BLaER1 (cell line): ENCODE results near the gene CARHSP1.
"Not testable (repeated sequence)": the region's sequence is repeated elsewhere in the genome, so short reads cannot be mapped to it uniquely, and the experiment has no call there.

ENCODE experiments used
- H3K27ac ChIP-seq: shearing (Covaris generic); formaldehyde crosslinking; 2 replicates; pipeline ENCODE4 v1.8.1; 2022
- H3K27me3 ChIP-seq: shearing (Covaris generic); formaldehyde crosslinking; 2 replicates; pipeline ENCODE4 v1.8.1; 2022
- H3K36me3 ChIP-seq: shearing (Covaris generic); formaldehyde crosslinking; 2 replicates; pipeline ENCODE4 v1.8.1; 2022
- H3K4me1 ChIP-seq: shearing (Covaris generic); formaldehyde crosslinking; 2 replicates; pipeline ENCODE4 v1.8.1; 2022
- H3K4me2 ChIP-seq: shearing (Covaris generic); formaldehyde crosslinking; 2 replicates; pipeline ENCODE4 v1.8.1; 2022
- H3K4me3 ChIP-seq: shearing (Covaris generic); formaldehyde crosslinking; 2 replicates; pipeline ENCODE4 v1.8.1; 2022
- H3K9ac ChIP-seq: shearing (Covaris generic); formaldehyde crosslinking; 2 replicates; pipeline ENCODE4 v1.8.1; 2022
- H3K9me3 ChIP-seq: shearing (Covaris generic); formaldehyde crosslinking; 2 replicates; pipeline ENCODE4 v1.8.1; 2022
- H4K20me1 ChIP-seq: shearing (Covaris generic); formaldehyde crosslinking; 2 replicates; pipeline ENCODE4 v1.8.1; 2022
- Cebpa-rat ChIP-seq: shearing (Covaris generic); IDR thresholded peaks from 2 replicates; pipeline ENCODE4 v1.8.1; 2022

CARHSP1 gene

GRCh38 chr16:8849411-8850011 is 19.3 kb downstream of the CARHSP1 start:
- Histone ChIP-seq H3K4me2 (peak overlapping the region; percentile 96), H3K27ac (peak overlapping the region; percentile 84), H3K36me3 (peaks cover 80% of the 10 kb centered on the region), H3K27me3 (no peaks in the 10 kb centered on the region), H3K4me3 (peak overlapping the region; percentile 31), H3K9ac (peak overlapping the region; percentile 71), H3K9me3 (no peaks in the 10 kb centered on the region), H3K4me1 (peaks cover 99% of the 10 kb centered on the region), H4K20me1 (peaks cover 34% of the 10 kb centered on the region)
- no peak for TF ChIP-seq Cebpa-rat

- peaks cover 97% of the 10 kb centered on the region for H3K4me1 ChIP-seq
- H3K27ac ChIP-seq = peak overlapping the region; percentile 84
- H3K4me2 ChIP-seq = peak overlapping the region; percentile 96
- peak overlapping the region; percentile 71 for H3K9ac ChIP-seq
- no peaks in the 10 kb centered on the region for H3K27me3 ChIP-seq
- H3K36me3 ChIP-seq = peaks cover 76% of the 10 kb centered on the region
- no peaks in the 10 kb centered on the region for H3K9me3 ChIP-seq
- H4K20me1 ChIP-seq = peaks cover 34% of the 10 kb centered on the region
- peak overlapping the region; percentile 36; the same call in 1 of the 2 replicates for H3K4me3 ChIP-seq
- no peak for TF ChIP-seq Cebpa-rat
These were observed 19.8 kb downstream of the CARHSP1 start for GRCh38 chr16:8848939-8849391.

- peaks cover 91% of the 10 kb centered on the region for H3K4me1 ChIP-seq
- no peak for TF ChIP-seq Cebpa-rat
- H3K9me3 ChIP-seq = no peaks in the 10 kb centered on the region
- H3K27me3 ChIP-seq = no peaks in the 10 kb centered on the region
- H3K27ac ChIP-seq = peak overlapping the region; percentile 84
- peak overlapping the region; percentile 36; the same call in 1 of the 2 replicates for H3K4me3 ChIP-seq
- H3K36me3 ChIP-seq = peaks cover 70% of the 10 kb centered on the region
- peaks cover 34% of the 10 kb centered on the region for H4K20me1 ChIP-seq
- peak overlapping the region; percentile 96 for H3K4me2 ChIP-seq
- peak overlapping the region; percentile 71 for H3K9ac ChIP-seq
These were observed 20.4 kb downstream of the CARHSP1 start for GRCh38 chr16:8848231-8848938.

GRCh38 chr16:8847623-8848022 is 21.2 kb downstream of the CARHSP1 start:
- H3K36me3 ChIP-seq = peaks cover 62% of the 10 kb centered on the region
- H3K9me3 ChIP-seq = no peaks in the 10 kb centered on the region
- peaks cover 83% of the 10 kb centered on the region for H3K4me1 ChIP-seq
- H3K4me2 ChIP-seq = no peak overlapping the region; the same call in 1 of the 2 replicates
- H3K27me3 ChIP-seq = no peaks in the 10 kb centered on the region
- H3K9ac ChIP-seq = no peak overlapping the region
- H3K27ac ChIP-seq = peak overlapping the region; percentile 59
- no peak overlapping the region for H3K4me3 ChIP-seq
- TF ChIP-seq Cebpa-rat = no peak
- peaks cover 34% of the 10 kb centered on the region for H4K20me1 ChIP-seq

- peaks cover 30% of the 10 kb centered on the region for H4K20me1 ChIP-seq
- H3K27ac ChIP-seq = peak overlapping the region; percentile 59
- H3K27me3 ChIP-seq = no peaks in the 10 kb centered on the region
- no peaks in the 10 kb centered on the region for H3K9me3 ChIP-seq
- H3K4me2 ChIP-seq = peak overlapping the region; percentile 22; the same call in 1 of the 2 replicates
- TF ChIP-seq Cebpa-rat = no peak
- H3K4me1 ChIP-seq = peaks cover 78% of the 10 kb centered on the region
- H3K4me3 ChIP-seq = no peak overlapping the region
- peaks cover 58% of the 10 kb centered on the region for H3K36me3 ChIP-seq
- no peak overlapping the region for H3K9ac ChIP-seq
These were observed 21.7 kb downstream of the CARHSP1 start for GRCh38 chr16:8847145-8847544.

- H3K36me3 ChIP-seq = peaks cover 52% of the 10 kb centered on the region
- H3K9me3 ChIP-seq = no peaks in the 10 kb centered on the region
- H3K4me2 ChIP-seq = peak overlapping the region; percentile 3; the same call in 1 of the 2 replicates
- H3K4me3 ChIP-seq = no peak overlapping the region
- H3K27me3 ChIP-seq = no peaks in the 10 kb centered on the region
- H3K27ac ChIP-seq = peak overlapping the region; percentile 59
- no peak overlapping the region for H3K9ac ChIP-seq
- TF ChIP-seq Cebpa-rat = no peak
- H3K4me1 ChIP-seq = peaks cover 72% of the 10 kb centered on the region
- peaks cover 25% of the 10 kb centered on the region for H4K20me1 ChIP-seq
These were observed 22.3 kb downstream of the CARHSP1 start for GRCh38 chr16:8846401-8846932.

- no peaks in the 10 kb centered on the region for H3K27me3 ChIP-seq
- no peak overlapping the region for H3K9ac ChIP-seq
- peaks cover 65% of the 10 kb centered on the region for H3K4me1 ChIP-seq
- peak overlapping the region; percentile 57 for H3K4me2 ChIP-seq
- H4K20me1 ChIP-seq = peaks cover 19% of the 10 kb centered on the region
- H3K36me3 ChIP-seq = peaks cover 48% of the 10 kb centered on the region
- H3K9me3 ChIP-seq = no peaks in the 10 kb centered on the region
- TF ChIP-seq Cebpa-rat = no peak
- no peak overlapping the region for H3K4me3 ChIP-seq
- peak overlapping the region; percentile 59 for H3K27ac ChIP-seq
These were observed 23.0 kb downstream of the CARHSP1 start for GRCh38 chr16:8845699-8846298.

- H3K9me3 ChIP-seq, H3K27me3 ChIP-seq, H3K27ac ChIP-seq, H3K9ac ChIP-seq, H3K4me3 ChIP-seq, H3K4me2 ChIP-seq: not testable (repeated sequence)
- peaks cover 18% of the 10 kb centered on the region for H4K20me1 ChIP-seq
- peaks cover 36% of the 10 kb centered on the region for H3K36me3 ChIP-seq
- peaks cover 40% of the 10 kb centered on the region for H3K4me1 ChIP-seq
These were observed 25.5 kb downstream of the CARHSP1 start for GRCh38 chr16:8843296-8843695.

GRCh38 chr16:8842016-8842415 is 26.8 kb downstream of the CARHSP1 start:
- peaks cover 31% of the 10 kb centered on the region for H3K36me3 ChIP-seq
- H3K9me3 ChIP-seq, H3K27ac ChIP-seq, H3K27me3 ChIP-seq, H3K9ac ChIP-seq, H3K4me2 ChIP-seq, H3K4me3 ChIP-seq: not testable (repeated sequence)
- H4K20me1 ChIP-seq = peaks cover 18% of the 10 kb centered on the region
- peaks cover 28% of the 10 kb centered on the region for H3K4me1 ChIP-seq

- not testable (repeated sequence) for H3K27me3 ChIP-seq, H3K9me3 ChIP-seq, H3K4me2 ChIP-seq, H4K20me1 ChIP-seq, H3K27ac ChIP-seq, H3K4me3 ChIP-seq, H3K9ac ChIP-seq
- Histone ChIP-seq H3K36me3 (peaks cover 14% of the 10 kb centered on the region; the same call in 1 of the 2 replicates), H3K4me1 (peaks cover 24% of the 10 kb centered on the region)
These were observed 31.2 kb downstream of the CARHSP1 start for GRCh38 chr16:8837594-8837993.

GRCh38 chr16:8836797-8837196 is 32.0 kb downstream of the CARHSP1 start:
- peaks cover 32% of the 10 kb centered on the region for H3K4me1 ChIP-seq
- peaks cover 14% of the 10 kb centered on the region; the same call in 1 of the 2 replicates for H3K36me3 ChIP-seq
- H3K27ac ChIP-seq, H4K20me1 ChIP-seq, H3K27me3 ChIP-seq, H3K4me2 ChIP-seq, H3K9ac ChIP-seq, H3K9me3 ChIP-seq, H3K4me3 ChIP-seq: not testable (repeated sequence)
